LNCAP (cell line): ENCODE measurements around the gene MMP21.

Source experiments
- CTCF ChIP-seq: fragments of 450-650 bp; IDR thresholded peaks from 2 replicates; pipeline ENCODE4 v1.5.1; 2017; ENCODE audit warnings: mild to moderate bottlenecking

MMP21 gene

GRCh38 chr10:125775491-125776106 lies at the start of gene MMP21:
Gene MMP21 (minus strand): TSS chr10:125775821. CDS start chr10:125775821, 0 bp downstream.
- no peak for TF ChIP-seq CTCF

- no peak for TF ChIP-seq CTCF
These were observed 49.1 kb upstream of the MMP21 start for GRCh38 chr10:125824736-125825135.

- no peak for TF ChIP-seq CTCF
These were observed 48.1 kb upstream of the MMP21 start for GRCh38 chr10:125823663-125824251.

- no peak; the same call in 1 of the 2 replicates for TF ChIP-seq CTCF
These were observed 47.4 kb upstream of the MMP21 start, which contains the start of the genes BCCIP and UROS for GRCh38 chr10:125822878-125823662. Gene BCCIP (plus strand): TSS chr10:125823546. CDS start chr10:125823558, 12 bp downstream. Gene UROS (minus strand): TSS chr10:125823258. CDS start chr10:125816499, 6,759 bp downstream.

- no peak for TF ChIP-seq CTCF
These were observed 45.1 kb upstream of the MMP21 start for GRCh38 chr10:125820701-125821100.

- TF ChIP-seq CTCF = no peak
These were observed 41.8 kb upstream of the MMP21 start for GRCh38 chr10:125817337-125817946.

GRCh38 chr10:125816548-125816947 lies 40.9 kb upstream of the MMP21 start:
- no peak for TF ChIP-seq CTCF
